Progenitor cell of endocrine pancreas (in vitro differentiated cells): ENCODE results near the gene EHBP1. TPM values are rescaled to one million over a fixed set of nuclear protein-coding genes. Genes with fewer than 3 reads are reported as not detected.

Experiments
- DNase-seq: peaks from one replicate; pipeline ENCODE4 v3.0.0; 2021; ENCODE audit warnings: low spot score; ENCODE audit not compliant: unreplicated experiment
- H3K27ac Mint-ChIP-seq: 2 replicates; pipeline ENCODE4 v1.8.0; 2021; ENCODE audit warnings: mild to moderate bottlenecking, moderate library complexity, mixed read lengths
- H3K27me3 Mint-ChIP-seq: 2 replicates; pipeline ENCODE4 v1.8.0; 2021; ENCODE audit warnings: mixed read lengths
- H3K36me3 Mint-ChIP-seq: 2 replicates; pipeline ENCODE4 v1.8.0; 2022; ENCODE audit warnings: mixed read lengths; ENCODE audit not compliant: insufficient read depth
- H3K4me1 Mint-ChIP-seq: 2 replicates; pipeline ENCODE4 v1.8.0; 2021; ENCODE audit warnings: low read depth, mixed read lengths
- H3K4me3 Mint-ChIP-seq: 2 replicates; pipeline ENCODE4 v1.8.0; 2021; ENCODE audit warnings: low read depth, mild to moderate bottlenecking, moderate library complexity, mixed read lengths
- H3K9me3 Mint-ChIP-seq: 2 replicates; pipeline ENCODE4 v1.8.0; 2021; ENCODE audit warnings: low read depth, mixed read lengths
- CTCF ChIP-seq: fragments of 200-600 bp; sonication (generic); IDR thresholded peaks from one replicate; pipeline ENCODE4 v1.5.0; 2021; ENCODE audit warnings: antibody characterized with exemption, mild to moderate bottlenecking; ENCODE audit not compliant: unreplicated experiment
- total RNA-seq: library from RNA; stranded (reverse); gene quantifications from 2 replicates; pipeline ENCODE4 v1.2.1, GENCODE V29; 2021

The EHBP1 gene
- total RNA-seq, 1 donor from 2014 or later = 45.6 TPM

- no peaks in the 10 kb centered on the region for H3K9me3 Mint-ChIP-seq
- no peak for DNase-seq
- H3K27me3 Mint-ChIP-seq = peaks cover 90% of the 10 kb centered on the region
- peaks cover 6% of the 10 kb centered on the region for H3K4me1 Mint-ChIP-seq
- H3K27ac Mint-ChIP-seq = no peak overlapping the region
- no peak for TF ChIP-seq CTCF
- H3K4me3 Mint-ChIP-seq = no peak overlapping the region
- peaks cover 8% of the 10 kb centered on the region for H3K36me3 Mint-ChIP-seq
These were observed 352.0 kb downstream of the EHBP1 start for GRCh38 chr2:63057249-63058143.

- Mint-ChIP-seq H3K4me1 (peaks cover 6% of the 10 kb centered on the region), H3K36me3 (peaks cover 8% of the 10 kb centered on the region)
These were observed 352.8 kb downstream of the EHBP1 start for GRCh38 chr2:63058144-63058920.

GRCh38 chr2:63058921-63059792 is 353.6 kb downstream of the EHBP1 start:
- peaks cover 6% of the 10 kb centered on the region for H3K4me1 Mint-ChIP-seq
- no peak overlapping the region for H3K27ac Mint-ChIP-seq
- DNase-seq = peak; percentile 25
- peaks cover 8% of the 10 kb centered on the region for H3K36me3 Mint-ChIP-seq
- H3K9me3 Mint-ChIP-seq = no peaks in the 10 kb centered on the region
- TF ChIP-seq CTCF = no peak
- peaks cover 84% of the 10 kb centered on the region for H3K27me3 Mint-ChIP-seq
- no peak overlapping the region for H3K4me3 Mint-ChIP-seq

More at GRCh38 chr2:63058144-63058920, 352.8 kb downstream of the EHBP1 start:
- peaks cover 87% of the 10 kb centered on the region for H3K27me3 Mint-ChIP-seq
- H3K4me3 Mint-ChIP-seq = no peak overlapping the region
- no peak for DNase-seq
- TF ChIP-seq CTCF = no peak
- H3K27ac Mint-ChIP-seq = peak overlapping the region; percentile 83
- H3K9me3 Mint-ChIP-seq = no peaks in the 10 kb centered on the region

- peak overlapping the region; percentile 39 for H3K4me3 Mint-ChIP-seq
- no peak for TF ChIP-seq CTCF
- H3K36me3 Mint-ChIP-seq = peaks cover 8% of the 10 kb centered on the region
- H3K27me3 Mint-ChIP-seq = peaks cover 80% of the 10 kb centered on the region
- H3K9me3 Mint-ChIP-seq = no peaks in the 10 kb centered on the region
- DNase-seq = no peak
- H3K27ac Mint-ChIP-seq = peak overlapping the region; percentile 80
- H3K4me1 Mint-ChIP-seq = peaks cover 6% of the 10 kb centered on the region
These were observed 354.4 kb downstream of the EHBP1 start for GRCh38 chr2:63059793-63060471.
